NCI-H1105 treated with DMSO at 0.1 percent for 48 hours (cell line): ENCODE results near the gene ZFC3H1.
A peak's percentile ranks its signal among the peaks of the same experiment; 100 is the strongest.
"Not testable (repeated sequence)": the region's sequence is repeated elsewhere in the genome, so short reads cannot be mapped to it uniquely, and the experiment has no call there.

Experiments
- DNase-seq: peaks from one replicate; lab custom pipeline; 2025; lab: John Stamatoyannopoulos, UW

Gene ZFC3H1

DNA sequence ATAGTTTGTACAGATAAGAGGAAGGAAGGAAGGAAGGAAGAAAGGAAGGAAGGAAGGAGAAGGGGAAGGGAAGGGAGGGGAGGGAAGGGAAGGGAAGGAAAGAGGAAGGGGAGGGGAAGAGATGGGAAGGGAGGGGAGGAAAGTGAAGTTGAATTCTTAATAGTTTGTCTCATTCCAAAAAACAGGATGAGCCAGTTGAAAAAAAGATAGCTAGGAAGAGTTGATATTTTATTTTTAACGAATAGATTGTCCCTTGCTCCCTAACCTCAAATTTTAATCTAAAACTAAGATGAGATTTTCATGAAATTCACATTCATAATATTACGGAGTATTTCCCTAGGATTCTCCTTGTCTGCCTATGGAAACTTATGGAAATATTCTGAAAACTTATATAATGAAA lies 80.7 kb downstream of the ZFC3H1 start:
- DNase-seq: no peak

GRCh38 chr12:71581206-71581605 lies 82.4 kb downstream of the ZFC3H1 start:
- DNase-seq: no peak

DNA sequence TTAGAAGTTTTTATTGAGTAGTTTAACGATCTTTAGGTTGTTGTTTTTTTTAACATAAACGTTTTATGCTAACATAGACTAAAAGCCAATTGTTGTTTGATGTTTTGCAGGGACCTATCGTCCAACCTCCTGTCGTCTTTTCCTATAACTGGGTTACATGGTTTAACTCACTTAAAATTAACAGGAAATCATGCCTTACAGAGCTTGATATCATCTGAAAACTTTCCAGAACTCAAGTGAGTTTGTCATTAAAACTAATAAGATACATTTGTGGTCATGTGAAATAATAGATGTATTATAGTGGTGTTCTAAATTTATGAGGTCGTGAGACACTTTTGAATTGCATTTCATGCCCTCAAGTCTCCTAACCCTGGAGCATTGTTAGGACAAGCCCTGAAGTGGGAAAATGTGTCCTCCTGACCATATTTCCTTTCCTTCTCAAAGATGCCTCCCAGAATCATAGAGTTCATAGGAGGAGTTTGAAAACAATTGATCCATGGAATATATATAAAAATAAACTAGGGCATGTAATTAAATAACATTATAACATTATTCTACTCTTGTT lies 84.9 kb downstream of the ZFC3H1 start:
- DNase-seq: no peak

DNA sequence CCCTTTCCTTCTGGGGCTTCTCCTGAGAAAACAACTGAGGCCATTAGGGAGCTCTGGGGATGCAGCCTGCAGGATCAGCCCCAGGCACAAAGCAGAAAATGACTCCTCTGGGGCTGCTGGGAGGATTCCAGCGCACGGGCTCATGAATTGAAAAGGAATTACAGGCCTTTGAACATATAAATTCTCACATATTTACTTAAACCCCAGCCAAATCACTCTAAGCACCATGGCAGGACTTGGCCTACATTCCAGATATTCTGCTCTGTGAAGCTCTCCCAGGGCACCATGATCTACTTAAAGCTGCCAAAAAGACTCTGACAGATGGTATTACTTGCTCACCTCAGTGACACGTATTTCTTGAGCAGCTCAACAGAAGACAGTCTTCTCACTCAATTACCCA lies 87.2 kb downstream of the ZFC3H1 start:
- no peak for DNase-seq

DNA sequence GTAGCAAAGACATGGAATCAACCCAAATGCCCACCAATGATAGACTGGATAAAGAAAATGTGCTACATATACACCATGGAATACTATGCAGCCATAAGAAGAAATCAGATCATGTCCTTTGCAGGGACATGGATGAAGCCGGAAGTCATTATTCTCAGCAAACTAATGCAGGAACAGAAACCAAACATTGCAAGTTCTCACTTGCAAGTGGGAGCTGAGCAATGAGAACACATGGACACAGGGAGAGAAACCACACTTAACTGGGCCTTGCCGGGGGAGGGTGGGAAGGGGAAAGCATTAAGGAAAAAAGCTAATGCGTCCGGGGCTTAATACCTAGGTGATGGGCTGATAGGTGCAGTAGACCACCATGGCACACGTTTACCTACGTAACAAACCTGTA lies 93.8 kb downstream of the ZFC3H1 start:
- DNase-seq: not testable (repeated sequence)

GRCh38 chr12:71567537-71567936 lies 96.1 kb downstream of the ZFC3H1 start:
- no peak for DNase-seq

DNA sequence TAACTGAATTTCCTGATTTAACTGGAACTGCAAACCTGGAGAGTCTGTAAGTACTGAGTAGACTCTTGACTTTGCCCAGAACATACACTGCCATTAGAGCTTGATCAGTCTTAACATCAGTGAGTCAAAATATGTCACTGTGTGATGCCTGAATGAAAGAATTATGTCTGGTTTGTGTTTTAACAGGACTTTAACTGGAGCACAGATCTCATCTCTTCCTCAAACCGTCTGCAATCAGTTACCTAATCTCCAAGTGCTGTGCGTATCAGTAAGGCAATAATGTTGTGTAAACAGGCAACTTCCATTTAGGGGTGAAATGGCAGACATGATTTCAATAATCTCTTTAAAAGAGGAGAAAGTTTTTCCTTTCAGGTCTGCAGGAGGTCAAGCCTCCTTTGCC lies 97.0 kb downstream of the ZFC3H1 start:
- no peak for DNase-seq

DNA sequence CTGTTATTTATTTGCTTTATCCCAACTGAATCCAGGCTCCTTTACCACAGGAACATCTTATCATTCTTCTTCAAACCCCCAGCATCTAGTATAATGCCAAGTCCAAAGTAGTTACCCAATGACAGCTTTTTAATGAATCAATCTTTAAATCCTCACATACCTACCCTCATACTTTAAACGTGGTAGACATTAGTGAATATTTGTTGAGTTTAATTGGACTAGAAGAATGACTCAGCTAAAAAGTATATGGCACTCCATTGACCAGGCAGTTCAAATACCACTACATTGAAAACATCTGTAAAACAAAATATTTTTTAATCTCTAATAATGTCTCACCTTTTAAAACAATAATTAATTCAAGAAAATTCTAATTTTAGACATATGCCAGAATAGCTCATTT lies 98.1 kb downstream of the ZFC3H1 start:
- DNase-seq: no peak

GRCh38 chr12:71562676-71563595 lies 100.7 kb downstream of the ZFC3H1 start:
- DNase-seq: peak; percentile 93
